HG03378 (cell line): ENCODE results near the gene RXFP1.

Experiments used
- ATAC-seq: cut with Tn5 transposase; IDR thresholded peaks from one replicate; pipeline ENCODE4 v1.9.1; 2021; ENCODE audit warnings: mild to moderate bottlenecking, moderate library complexity; ENCODE audit not compliant: unreplicated experiment

RXFP1 gene

GRCh38 chr4:158540125-158540907, 18.6 kb downstream of the RXFP1 start:
- ATAC-seq: no peak

GRCh38 chr4:158541506-158541905, 19.8 kb downstream of the RXFP1 start:
- ATAC-seq: no peak

GRCh38 chr4:158543191-158543590, 21.5 kb downstream of the RXFP1 start:
- ATAC-seq: no peak

GRCh38 chr4:158544141-158544540, 22.5 kb downstream of the RXFP1 start:
- no peak for ATAC-seq

- ATAC-seq: no peak
Observed at GRCh38 chr4:158553364-158553763, 31.7 kb downstream of the RXFP1 start.

- ATAC-seq: no peak
Observed at GRCh38 chr4:158560284-158560683, 38.6 kb downstream of the RXFP1 start.

- no peak for ATAC-seq
Observed at GRCh38 chr4:158566860-158567259, 45.2 kb downstream of the RXFP1 start.

GRCh38 chr4:158571736-158572135, 50.1 kb downstream of the RXFP1 start:
- ATAC-seq: no peak

- no peak for ATAC-seq
Observed at GRCh38 chr4:158572608-158573007, 50.9 kb downstream of the RXFP1 start.

- no peak for ATAC-seq
Observed at GRCh38 chr4:158578476-158578875, 56.8 kb downstream of the RXFP1 start.

GRCh38 chr4:158580064-158580463, 58.4 kb downstream of the RXFP1 start:
- ATAC-seq: no peak

GRCh38 chr4:158581161-158581560, 59.5 kb downstream of the RXFP1 start:
- ATAC-seq: no peak

- no peak for ATAC-seq
Observed at GRCh38 chr4:158586881-158587280, 65.2 kb downstream of the RXFP1 start.

- no peak for ATAC-seq
Observed at GRCh38 chr4:158588285-158588684, 66.6 kb downstream of the RXFP1 start.

- ATAC-seq: no peak
Observed at GRCh38 chr4:158588777-158589176, 67.1 kb downstream of the RXFP1 start.

- ATAC-seq: no peak
Observed at GRCh38 chr4:158590306-158590705, 68.6 kb downstream of the RXFP1 start.

GRCh38 chr4:158590824-158591223, 69.1 kb downstream of the RXFP1 start:
- ATAC-seq: no peak

GRCh38 chr4:158597879-158598596, 76.4 kb downstream of the RXFP1 start:
- no peak for ATAC-seq

- no peak for ATAC-seq
Observed at GRCh38 chr4:158599150-158599549, 77.5 kb downstream of the RXFP1 start.

- ATAC-seq: no peak
Observed at GRCh38 chr4:158599765-158600498, 78.2 kb downstream of the RXFP1 start.

- no peak for ATAC-seq
Observed at GRCh38 chr4:158604369-158604768, 82.7 kb downstream of the RXFP1 start.

GRCh38 chr4:158605393-158605792, 83.7 kb downstream of the RXFP1 start:
- ATAC-seq: no peak
